H1 (cell line): Measurements from ENCODE around the gene CFAP97D1.

Experiments used
- BACH1 ChIP-seq: IDR thresholded peaks from 2 replicates; pipeline ENCODE4 v1.6.1; 2012; ENCODE audit warnings: low read length, improper control_type of control experiment
- CREB1 ChIP-seq: IDR thresholded peaks from 2 replicates; pipeline ENCODE4 v1.6.1; 2012; ENCODE audit warnings: inconsistent platforms
- EZH2 ChIP-seq: fragments of 200-600 bp; sonication (generic); IDR thresholded peaks from 2 replicates; pipeline ENCODE4 v1.7.1; 2012; ENCODE audit warnings: low read depth, mild to moderate bottlenecking, moderate library complexity, low read length, inconsistent platforms; ENCODE audit not compliant: severe bottlenecking
- JUND ChIP-seq: IDR thresholded peaks from 2 replicates; pipeline ENCODE4 v1.6.1; 2011; ENCODE audit warnings: mild to moderate bottlenecking, improper control_type of control experiment, low read length
- KDM1A ChIP-seq: fragments of 200-600, 300-600 bp; sonication (generic); IDR thresholded peaks from 2 replicates; pipeline ENCODE4 v1.7.1; 2016; ENCODE audit warnings: mild to moderate bottlenecking, low read length, borderline replicate concordance
- NRF1 ChIP-seq: IDR thresholded peaks from 2 replicates; pipeline ENCODE4 v1.6.1; 2011; ENCODE audit warnings: mild to moderate bottlenecking, low read depth, low read length, improper control_type of control experiment
- POLR2A ChIP-seq, 2 experiments: IDR thresholded peaks; 1 replicate in 1 of 2; 2 replicates in 1 of 2; pipeline ENCODE4 v1.6.1; 2011; ENCODE audit warnings: low read depth in 2 of 2, low read length in 2 of 2, mild to moderate bottlenecking in 2 of 2; ENCODE audit errors: control extremely low read depth in 1 of 2
- RXRA ChIP-seq: IDR thresholded peaks from 2 replicates; pipeline ENCODE4 v1.6.1; 2011; ENCODE audit warnings: low read depth, mild to moderate bottlenecking, low read length, moderate library complexity; ENCODE audit not compliant: insufficient read depth
- SIN3A ChIP-seq, 2 experiments: IDR thresholded peaks in 1 of 2; conservative IDR thresholded peaks in 1 of 2; 2 replicates each; pipeline ENCODE4 v1.6.1; 2011 to 2012; ENCODE audit warnings: low read length in 2 of 2, improper control_type of control experiment in 1 of 2, low read depth in 1 of 2, mild to moderate bottlenecking in 1 of 2
- SP1 ChIP-seq: IDR thresholded peaks from 2 replicates; pipeline ENCODE4 v1.6.1; 2011; ENCODE audit warnings: low read depth, low read length
- SRF ChIP-seq: IDR thresholded peaks from 2 replicates; pipeline ENCODE4 v1.6.1; 2011; ENCODE audit warnings: mild to moderate bottlenecking, low read depth, low read length, moderate library complexity
- TAF1 ChIP-seq: IDR thresholded peaks from 2 replicates; pipeline ENCODE4 v1.6.1; 2011; ENCODE audit warnings: mild to moderate bottlenecking, low read depth, low read length
- TF ChIP-seq, protein P1 (sequence below): IDR thresholded peaks from 2 replicates; pipeline ENCODE4 v1.6.1; 2012; ENCODE audit warnings: inconsistent platforms
- TF ChIP-seq, protein P2 (sequence below), 3 experiments: IDR thresholded peaks; 1 replicate in 2 of 3; 2 replicates in 1 of 3; pipeline versions ENCODE4 v1.5.1 to v1.6.1; 2011; ENCODE audit warnings: low read length in 3 of 3, mild to moderate bottlenecking in 3 of 3, inconsistent platforms in 2 of 3, low read depth in 1 of 3, moderate library complexity in 1 of 3; ENCODE audit not compliant: insufficient read depth in 1 of 3; ENCODE audit errors: control extremely low read depth in 1 of 3

DNA sequence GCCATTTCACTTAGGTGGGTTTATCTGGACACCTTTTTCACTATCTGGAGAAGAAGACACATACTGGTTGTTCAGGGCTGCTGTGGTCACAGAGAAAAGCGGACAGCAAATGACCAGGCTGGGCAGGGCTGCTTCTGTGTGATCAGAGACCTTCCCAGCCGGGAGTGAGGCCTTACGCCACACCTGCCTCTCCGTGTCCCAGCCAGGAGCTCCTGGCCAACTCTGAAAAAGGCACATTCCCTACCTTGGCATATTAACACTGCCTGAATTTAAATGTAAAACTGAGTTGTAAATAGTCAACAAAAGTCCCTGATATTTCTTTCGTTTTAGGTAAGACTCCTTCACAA, 12.5 kb upstream of the CFAP97D1 start:
- TF ChIP-seq SIN3A (conservative IDR thresholded peaks at IDR 0.05 in 1 of 2, IDR thresholded peaks at IDR 0.05 in 1 of 2; ENCODE audit: low read depth in 1 of 2, low read length in 2 of 2), result no peak
- no peak for TF ChIP-seq POLR2A (IDR thresholded peaks at IDR 0.05; ENCODE audit: control extremely low read depth in 1 of 2, low read depth in 2 of 2, low read length in 2 of 2)
- TF ChIP-seq KDM1A, result no peak
- TF ChIP-seq EZH2, result no peak
- no peak for TF ChIP-seq RXRA
- no peak for TF ChIP-seq CREB1
- TF ChIP-seq, protein P1, sequence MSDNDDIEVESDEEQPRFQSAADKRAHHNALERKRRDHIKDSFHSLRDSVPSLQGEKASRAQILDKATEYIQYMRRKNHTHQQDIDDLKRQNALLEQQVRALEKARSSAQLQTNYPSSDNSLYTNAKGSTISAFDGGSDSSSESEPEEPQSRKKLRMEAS, result no peak
- no peak for TF ChIP-seq TAF1
- TF ChIP-seq JUND, result no peak
- TF ChIP-seq, protein P2, sequence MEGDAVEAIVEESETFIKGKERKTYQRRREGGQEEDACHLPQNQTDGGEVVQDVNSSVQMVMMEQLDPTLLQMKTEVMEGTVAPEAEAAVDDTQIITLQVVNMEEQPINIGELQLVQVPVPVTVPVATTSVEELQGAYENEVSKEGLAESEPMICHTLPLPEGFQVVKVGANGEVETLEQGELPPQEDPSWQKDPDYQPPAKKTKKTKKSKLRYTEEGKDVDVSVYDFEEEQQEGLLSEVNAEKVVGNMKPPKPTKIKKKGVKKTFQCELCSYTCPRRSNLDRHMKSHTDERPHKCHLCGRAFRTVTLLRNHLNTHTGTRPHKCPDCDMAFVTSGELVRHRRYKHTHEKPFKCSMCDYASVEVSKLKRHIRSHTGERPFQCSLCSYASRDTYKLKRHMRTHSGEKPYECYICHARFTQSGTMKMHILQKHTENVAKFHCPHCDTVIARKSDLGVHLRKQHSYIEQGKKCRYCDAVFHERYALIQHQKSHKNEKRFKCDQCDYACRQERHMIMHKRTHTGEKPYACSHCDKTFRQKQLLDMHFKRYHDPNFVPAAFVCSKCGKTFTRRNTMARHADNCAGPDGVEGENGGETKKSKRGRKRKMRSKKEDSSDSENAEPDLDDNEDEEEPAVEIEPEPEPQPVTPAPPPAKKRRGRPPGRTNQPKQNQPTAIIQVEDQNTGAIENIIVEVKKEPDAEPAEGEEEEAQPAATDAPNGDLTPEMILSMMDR (IDR thresholded peaks at IDR 0.05; ENCODE audit: control extremely low read depth in 1 of 3, insufficient read depth in 1 of 3, low read depth in 1 of 3, low read length in 3 of 3), result no peak
- TF ChIP-seq SRF, result no peak
- TF ChIP-seq SP1, result no peak
- no peak for TF ChIP-seq NRF1
- no peak for TF ChIP-seq BACH1
